Activated T-helper 17 cell treated with anti-CD3 and anti-CD28 coated beads, Interleukin-2, amount 50 U/mL, for 72 hours (primary cell): ENCODE results near the gene YLPM1. TPM values are rescaled to one million over a fixed set of nuclear protein-coding genes. Genes with fewer than 3 reads are reported as not detected.

Experiments used
- ATAC-seq: fragments of 150-1000 bp; cut with Tn5 transposase; replicated peaks from 2 replicates; pipeline ENCODE4 v1.10.0; 2021; ENCODE audit warnings: mild to moderate bottlenecking, moderate library complexity
- H3K27ac Mint-ChIP-seq: one replicate; pipeline ENCODE4 v1.8.0; 2022; ENCODE audit warnings: mixed read lengths
- H3K27me3 Mint-ChIP-seq: one replicate; pipeline ENCODE4 v1.8.0; 2022; ENCODE audit warnings: mixed read lengths
- H3K36me3 Mint-ChIP-seq: one replicate; pipeline ENCODE4 v1.8.0; 2022; ENCODE audit warnings: low read depth, mild to moderate bottlenecking, mixed read lengths
- H3K4me1 Mint-ChIP-seq: one replicate; pipeline ENCODE4 v1.8.0; 2022; ENCODE audit warnings: mixed read lengths
- H3K4me3 Mint-ChIP-seq: one replicate; pipeline ENCODE4 v1.8.0; 2022; ENCODE audit warnings: mild to moderate bottlenecking, mixed read lengths
- H3K9me3 Mint-ChIP-seq: one replicate; pipeline ENCODE4 v1.8.0; 2022; ENCODE audit warnings: mixed read lengths
- total RNA-seq, 2 donors: library from RNA; stranded (reverse); gene quantifications; one replicate each; pipeline ENCODE4 v1.2.3, GENCODE V29; 2022

The YLPM1 gene
- total RNA-seq, 2 donors from 2014 or later = 52.1 to 59.0 TPM

DNA sequence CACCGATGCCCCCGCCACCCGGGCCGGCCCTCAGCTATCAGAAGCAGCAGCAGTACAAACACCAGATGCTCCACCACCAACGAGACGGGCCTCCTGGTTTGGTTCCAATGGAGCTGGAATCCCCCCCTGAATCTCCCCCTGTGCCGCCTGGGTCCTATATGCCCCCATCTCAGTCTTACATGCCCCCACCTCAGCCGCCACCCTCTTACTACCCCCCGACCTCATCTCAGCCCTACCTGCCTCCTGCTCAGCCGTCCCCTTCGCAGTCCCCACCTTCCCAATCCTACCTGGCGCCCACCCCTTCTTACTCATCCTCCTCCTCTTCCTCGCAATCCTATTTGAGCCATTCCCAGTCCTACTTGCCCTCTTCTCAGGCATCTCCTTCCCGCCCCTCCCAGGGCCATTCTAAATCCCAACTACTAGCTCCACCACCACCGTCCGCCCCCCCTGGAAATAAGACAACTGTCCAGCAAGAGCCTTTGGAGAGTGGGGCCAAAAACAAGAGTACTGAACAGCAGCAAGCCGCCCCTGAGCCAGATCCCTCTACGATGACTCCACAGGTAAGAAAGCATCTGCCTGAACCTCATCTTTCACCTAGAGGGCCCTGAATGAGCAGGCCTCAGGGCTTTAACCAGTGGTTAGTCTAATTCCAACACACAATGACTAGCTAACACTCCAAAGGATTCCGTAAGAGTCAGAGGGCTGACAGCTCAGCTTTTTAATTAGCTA, 851 bp downstream of the YLPM1 start:
- H3K27me3 Mint-ChIP-seq = no peaks in the 10 kb centered on the region
- peaks cover 48% of the 10 kb centered on the region for H3K36me3 Mint-ChIP-seq
- peak; percentile 21 for ATAC-seq
- peak overlapping the region; percentile 98 for H3K27ac Mint-ChIP-seq
- H3K4me3 Mint-ChIP-seq = peak overlapping the region; percentile 88
- no peaks in the 10 kb centered on the region for H3K9me3 Mint-ChIP-seq
- H3K4me1 Mint-ChIP-seq = peaks cover 33% of the 10 kb centered on the region

GRCh38 chr14:74765721-74766120, 2.6 kb downstream of the YLPM1 start:
- ATAC-seq = peak; percentile 18
- H3K9me3 Mint-ChIP-seq = no peaks in the 10 kb centered on the region

DNA sequence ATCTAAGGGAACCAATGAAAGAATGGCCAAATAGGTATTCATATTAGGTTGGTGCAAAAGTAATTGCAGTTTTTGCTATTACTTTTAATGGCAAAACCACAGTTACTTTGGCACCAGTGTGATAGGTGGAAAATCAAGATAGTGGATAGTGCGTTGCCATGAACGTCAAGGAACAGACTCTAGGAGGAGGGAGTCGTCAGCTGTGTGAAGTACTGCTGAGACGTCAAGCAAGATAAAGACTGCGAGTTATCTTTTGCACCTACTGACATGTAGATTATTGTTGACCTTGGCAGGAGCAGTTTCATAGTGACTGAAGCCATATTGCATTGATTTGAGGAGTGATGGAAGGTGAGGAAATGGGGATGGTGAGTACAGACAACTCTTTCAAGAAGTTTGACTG, 8.3 kb downstream of the YLPM1 start:
- no peaks in the 10 kb centered on the region for H3K9me3 Mint-ChIP-seq
- no peak for ATAC-seq
- peak overlapping the region; percentile 24 for H3K27ac Mint-ChIP-seq
- peaks cover 41% of the 10 kb centered on the region for H3K4me1 Mint-ChIP-seq
- H3K27me3 Mint-ChIP-seq = no peaks in the 10 kb centered on the region
- peaks cover 66% of the 10 kb centered on the region for H3K36me3 Mint-ChIP-seq
- H3K4me3 Mint-ChIP-seq = no peak overlapping the region

More at GRCh38 chr14:74765721-74766120, 2.6 kb downstream of the YLPM1 start:
- peaks cover 52% of the 10 kb centered on the region for H3K36me3 Mint-ChIP-seq
- H3K27ac Mint-ChIP-seq = peak overlapping the region; percentile 98
- H3K4me1 Mint-ChIP-seq = peaks cover 38% of the 10 kb centered on the region
- H3K4me3 Mint-ChIP-seq = peak overlapping the region; percentile 88
- H3K27me3 Mint-ChIP-seq = no peaks in the 10 kb centered on the region

DNA sequence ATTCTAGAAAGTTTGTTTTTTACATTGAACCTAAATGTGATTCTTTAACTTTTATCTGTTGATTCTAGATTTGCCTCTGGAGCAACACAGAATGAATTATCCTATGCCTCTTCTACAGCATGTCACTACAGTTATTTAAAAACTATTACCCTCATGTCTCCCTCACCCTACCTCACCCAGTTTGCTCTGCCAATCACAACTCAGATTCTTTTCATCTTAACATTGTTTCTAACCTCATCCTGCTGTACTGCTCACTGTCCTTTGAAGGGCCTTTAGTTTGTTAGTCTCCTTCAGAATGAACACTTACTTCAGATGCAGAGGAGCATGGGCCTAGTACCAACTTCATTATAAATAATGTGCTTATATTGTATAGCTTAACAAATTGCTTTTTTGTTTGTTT, 21.5 kb downstream of the YLPM1 start:
- no peaks in the 10 kb centered on the region for H3K27me3 Mint-ChIP-seq
- peak overlapping the region; percentile 48 for H3K27ac Mint-ChIP-seq
- H3K9me3 Mint-ChIP-seq = no peaks in the 10 kb centered on the region
- H3K4me1 Mint-ChIP-seq = peaks cover 4% of the 10 kb centered on the region
- ATAC-seq = no peak
- peaks cover 96% of the 10 kb centered on the region for H3K36me3 Mint-ChIP-seq
- H3K4me3 Mint-ChIP-seq = no peak overlapping the region

- Mint-ChIP-seq H3K4me1 (peaks cover 4% of the 10 kb centered on the region), H3K9me3 (no peaks in the 10 kb centered on the region), H3K4me3 (no peak overlapping the region), H3K36me3 (peaks cover 91% of the 10 kb centered on the region), H3K27me3 (no peaks in the 10 kb centered on the region), H3K27ac (peak overlapping the region; percentile 48)
- ATAC-seq = no peak
Measured at GRCh38 chr14:74785056-74785613, 22.0 kb downstream of the YLPM1 start.

- Mint-ChIP-seq H3K4me1 (peaks cover 11% of the 10 kb centered on the region), H3K4me3 (no peak overlapping the region), H3K36me3 (peaks cover 80% of the 10 kb centered on the region), H3K9me3 (no peaks in the 10 kb centered on the region), H3K27me3 (no peaks in the 10 kb centered on the region), H3K27ac (no peak overlapping the region)
- ATAC-seq = no peak
Measured at GRCh38 chr14:74786796-74787315, 23.7 kb downstream of the YLPM1 start.

GRCh38 chr14:74792249-74793039, 29.3 kb downstream of the YLPM1 start:
- H3K27ac Mint-ChIP-seq = peak overlapping the region; percentile 88
- H3K36me3 Mint-ChIP-seq = peaks cover 57% of the 10 kb centered on the region
- peaks cover 30% of the 10 kb centered on the region for H3K4me1 Mint-ChIP-seq
- ATAC-seq = peak; percentile 59
- H3K9me3 Mint-ChIP-seq = no peaks in the 10 kb centered on the region
- H3K4me3 Mint-ChIP-seq = peak overlapping the region; percentile 69
- no peaks in the 10 kb centered on the region for H3K27me3 Mint-ChIP-seq

DNA sequence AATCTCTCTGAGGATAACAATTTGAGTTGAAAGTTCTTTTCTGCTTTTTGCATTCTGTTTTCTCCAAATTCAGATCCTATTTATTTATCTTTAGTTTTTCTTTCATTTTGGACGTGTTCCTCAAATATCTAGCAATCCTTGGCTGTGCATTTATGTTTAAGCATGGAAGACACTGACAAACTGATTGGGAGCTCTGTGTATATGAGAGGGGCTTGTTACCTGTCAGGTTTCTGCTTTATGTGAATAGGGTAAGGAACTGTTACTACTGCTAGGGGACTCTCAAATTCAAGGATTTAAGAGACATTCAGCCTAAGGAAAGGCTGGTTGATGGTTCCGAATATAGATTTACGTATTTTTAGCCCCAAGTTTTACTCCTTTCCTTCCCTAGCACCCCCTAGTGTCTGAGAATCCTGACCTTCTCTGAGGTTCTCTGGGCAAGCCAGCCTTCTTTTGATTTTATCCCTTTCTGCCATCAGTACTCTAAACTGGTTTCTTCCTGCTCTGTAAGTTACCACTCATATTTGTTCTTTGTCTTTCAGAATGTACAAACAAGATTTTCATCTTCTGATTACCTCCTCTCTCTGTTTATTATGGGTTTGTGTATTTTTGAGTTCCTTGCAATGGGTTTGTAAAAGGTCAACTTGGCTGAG, 30.5 kb downstream of the YLPM1 start:
- Mint-ChIP-seq H3K36me3 (peaks cover 57% of the 10 kb centered on the region), H3K9me3 (no peaks in the 10 kb centered on the region), H3K4me1 (peaks cover 30% of the 10 kb centered on the region), H3K27me3 (no peaks in the 10 kb centered on the region), H3K4me3 (peak overlapping the region; percentile 69), H3K27ac (peak overlapping the region; percentile 88)
- ATAC-seq = no peak

DNA sequence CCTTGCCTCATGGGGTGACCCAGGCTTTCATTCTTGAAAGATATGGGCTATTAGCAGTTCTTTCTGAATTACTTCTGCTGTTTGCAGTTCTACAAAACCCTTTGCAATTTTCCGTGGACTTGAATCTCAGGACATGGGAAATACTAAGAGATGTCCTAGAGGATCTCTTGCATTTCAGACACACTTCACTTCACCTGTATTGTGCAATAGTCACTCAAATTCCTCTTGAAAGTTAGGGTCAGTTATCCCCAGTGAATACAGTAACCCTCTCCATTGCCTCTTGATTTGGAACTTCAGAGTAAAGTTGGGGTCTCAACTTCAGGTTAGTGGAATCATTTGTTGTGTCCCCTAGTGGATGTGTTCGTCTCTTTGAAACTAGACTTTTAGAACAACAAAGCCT, 31.8 kb downstream of the YLPM1 start:
- H3K9me3 Mint-ChIP-seq = no peaks in the 10 kb centered on the region
- H3K4me1 Mint-ChIP-seq = peaks cover 36% of the 10 kb centered on the region
- ATAC-seq = no peak
- no peaks in the 10 kb centered on the region for H3K27me3 Mint-ChIP-seq
- H3K4me3 Mint-ChIP-seq = no peak overlapping the region
- peak overlapping the region; percentile 88 for H3K27ac Mint-ChIP-seq
- peaks cover 63% of the 10 kb centered on the region for H3K36me3 Mint-ChIP-seq

DNA sequence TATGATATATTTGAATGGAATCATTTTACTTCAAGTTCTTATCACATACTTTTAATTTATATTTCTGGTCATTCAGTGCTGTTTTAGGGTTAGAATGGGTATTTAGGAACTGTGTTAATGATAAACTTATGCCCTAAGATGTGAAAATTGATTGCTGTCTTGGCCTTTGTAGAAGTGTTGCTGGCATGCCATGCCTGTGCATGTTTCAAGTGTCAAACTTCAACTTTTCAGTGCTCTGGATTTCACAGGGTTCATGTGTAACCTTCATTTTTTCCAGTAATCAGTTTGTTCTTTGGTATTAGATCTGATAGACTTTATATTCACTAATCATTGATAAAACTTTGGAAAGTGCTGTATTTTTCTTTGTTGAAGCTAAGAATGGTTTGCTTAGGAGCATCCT, 36.6 kb downstream of the YLPM1 start:
- H3K36me3 Mint-ChIP-seq = peaks cover 90% of the 10 kb centered on the region
- no peaks in the 10 kb centered on the region for H3K27me3 Mint-ChIP-seq
- H3K4me1 Mint-ChIP-seq = peaks cover 6% of the 10 kb centered on the region
- H3K9me3 Mint-ChIP-seq = no peaks in the 10 kb centered on the region
- ATAC-seq = no peak
- no peak overlapping the region for H3K27ac Mint-ChIP-seq
- no peak overlapping the region for H3K4me3 Mint-ChIP-seq

DNA sequence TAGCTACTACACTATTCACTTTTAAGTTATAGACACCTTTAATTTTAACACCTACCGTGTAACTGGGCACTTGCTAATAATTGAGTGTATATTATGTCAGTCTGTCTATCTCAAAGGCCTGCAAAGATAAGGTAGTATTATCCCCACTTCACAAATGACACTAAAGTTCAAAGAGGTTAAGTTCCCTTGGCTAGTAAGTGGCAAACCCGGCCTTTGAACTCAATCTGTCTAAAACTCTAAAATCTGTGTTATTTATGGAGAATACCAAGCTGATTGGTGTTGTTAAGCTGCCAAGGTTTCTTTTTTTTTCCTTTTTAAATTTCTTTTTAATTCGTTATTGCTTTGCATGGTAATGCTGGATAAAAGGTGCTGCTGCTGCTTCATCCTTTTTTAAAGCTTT, 37.7 kb downstream of the YLPM1 start:
- H3K9me3 Mint-ChIP-seq = no peaks in the 10 kb centered on the region
- H3K4me3 Mint-ChIP-seq = no peak overlapping the region
- H3K27ac Mint-ChIP-seq = no peak overlapping the region
- H3K27me3 Mint-ChIP-seq = no peaks in the 10 kb centered on the region
- peaks cover 6% of the 10 kb centered on the region for H3K4me1 Mint-ChIP-seq
- no peak for ATAC-seq
- H3K36me3 Mint-ChIP-seq = peaks cover 88% of the 10 kb centered on the region

GRCh38 chr14:74801396-74801795, 38.3 kb downstream of the YLPM1 start:
- no peak for ATAC-seq
- Mint-ChIP-seq H3K9me3 (no peaks in the 10 kb centered on the region), H3K27ac (no peak overlapping the region), H3K27me3 (no peaks in the 10 kb centered on the region), H3K36me3 (peaks cover 82% of the 10 kb centered on the region), H3K4me3 (no peak overlapping the region), H3K4me1 (peaks cover 6% of the 10 kb centered on the region)

- Mint-ChIP-seq H3K27me3 (no peaks in the 10 kb centered on the region), H3K36me3 (peaks cover 81% of the 10 kb centered on the region), H3K9me3 (no peaks in the 10 kb centered on the region), H3K4me3 (no peak overlapping the region), H3K27ac (peak overlapping the region; percentile 5), H3K4me1 (peaks cover under 1% of the 10 kb centered on the region)
- ATAC-seq = no peak
Measured at GRCh38 chr14:74804219-74804825, 41.2 kb downstream of the YLPM1 start.
